ENCODE measurements around the gene RASL11B.

RASL11B gene

DNA sequence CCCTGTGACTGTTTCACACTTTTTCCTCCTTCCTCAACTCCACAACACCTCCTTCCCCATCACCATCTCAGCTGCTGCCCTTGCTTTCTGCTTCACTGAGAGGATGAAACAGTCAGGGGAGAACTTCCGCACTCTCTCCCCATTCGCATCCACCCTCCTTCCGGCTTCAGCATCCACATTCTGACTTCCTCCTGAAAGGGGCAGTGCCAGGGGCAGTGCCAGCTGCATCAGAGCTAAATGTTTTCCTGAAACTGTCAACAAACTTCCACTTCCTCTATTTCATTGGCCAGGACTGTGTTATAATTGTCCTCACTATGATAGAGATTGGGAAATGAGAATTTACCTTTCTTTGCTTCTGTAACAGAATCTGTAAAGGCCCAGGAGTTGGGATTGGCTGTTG is 18.2 kb upstream of the RASL11B start:
- no peak for DNase-seq

DNA sequence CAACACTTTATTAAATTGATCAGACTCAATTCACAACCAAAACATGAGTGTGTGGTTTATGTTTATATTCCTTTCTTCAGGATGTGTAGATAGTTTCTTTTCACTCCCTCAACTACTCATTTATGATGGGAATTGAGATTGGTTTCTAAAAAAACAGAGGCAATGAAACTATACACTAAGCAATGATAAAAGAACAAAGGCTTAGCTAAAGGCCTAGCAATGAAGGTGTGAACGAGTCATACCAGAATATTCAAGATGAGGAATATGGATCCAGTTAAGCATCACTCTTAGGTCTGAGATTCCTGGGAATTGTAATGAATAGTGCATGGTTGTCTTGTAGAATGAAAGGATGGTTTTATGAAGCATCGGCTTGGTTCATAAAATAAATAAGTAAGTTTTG is 17.5 kb upstream of the RASL11B start:
- DNase-seq, result no peak

DNA sequence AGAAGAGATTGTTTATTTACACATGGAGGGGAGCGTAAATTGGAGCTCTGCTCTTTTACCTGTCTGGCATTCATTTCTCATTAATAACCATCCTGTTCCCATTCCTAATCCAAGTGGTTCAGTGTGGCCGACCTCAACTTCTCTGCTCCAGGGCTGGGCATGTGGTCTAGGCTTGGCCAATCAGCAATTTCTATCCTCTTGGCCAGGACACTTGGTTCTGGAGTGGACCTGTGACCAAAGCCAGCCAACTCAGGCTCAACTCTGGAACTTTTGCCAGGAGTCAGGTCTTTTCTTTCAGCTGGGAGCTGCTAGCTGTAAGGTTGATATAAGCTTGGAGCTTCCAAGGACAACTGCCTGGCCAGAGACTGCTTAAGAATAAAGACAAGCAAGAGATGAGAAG is 15.6 kb upstream of the RASL11B start:
- no peak for DNase-seq

DNA sequence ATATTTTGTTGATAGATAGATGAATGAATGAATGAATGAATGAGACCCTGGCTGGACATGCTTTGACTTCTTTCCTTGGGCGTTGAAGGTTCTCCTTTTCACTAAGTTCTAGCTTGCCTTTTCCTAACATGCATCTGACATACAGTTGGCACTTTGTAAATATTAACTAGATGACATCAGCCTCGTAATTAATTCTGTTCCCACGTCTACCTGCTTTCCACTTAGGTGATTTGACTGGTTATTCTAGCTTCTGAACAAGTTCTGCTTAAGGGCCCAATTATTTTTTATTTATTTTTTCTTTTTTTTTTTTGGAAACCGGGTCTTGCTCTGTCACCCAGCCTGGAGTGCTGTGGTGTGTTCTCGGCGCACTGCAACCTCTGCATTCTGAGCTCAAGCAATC is 13.9 kb upstream of the RASL11B start:
- DNase-seq, result no peak

DNA sequence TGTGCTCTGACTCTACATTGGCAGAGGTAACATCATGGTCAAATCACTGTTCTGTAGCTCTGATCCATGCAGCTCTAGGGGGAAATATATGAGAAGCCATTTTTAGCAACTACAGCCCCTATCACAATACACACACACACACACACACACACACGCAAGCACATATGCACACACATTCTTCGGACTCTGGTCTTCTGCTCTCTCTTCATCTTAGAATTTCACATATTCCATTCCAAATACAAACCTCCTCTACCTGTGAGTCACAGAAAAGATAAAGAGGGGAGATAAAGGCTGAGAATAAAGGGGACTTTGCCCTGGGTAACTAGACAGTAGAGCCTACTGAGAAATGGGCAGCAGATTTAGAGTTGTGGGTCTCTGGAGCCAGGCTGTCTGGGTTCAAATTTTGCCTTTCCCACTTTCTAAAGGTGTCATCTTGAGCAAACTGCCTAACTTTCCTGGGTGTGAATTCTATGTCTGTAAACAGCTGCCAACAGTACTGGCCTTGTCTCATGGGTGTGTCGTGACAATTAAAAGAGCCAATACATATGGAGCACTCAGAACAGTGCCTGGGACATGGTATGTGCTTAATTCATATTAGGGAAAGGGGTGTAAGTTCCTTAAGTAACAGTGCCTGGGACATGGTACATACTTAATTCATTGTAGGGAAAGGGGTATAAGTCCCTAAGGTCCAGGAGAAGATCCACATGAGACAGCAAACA is 11.6 kb upstream of the RASL11B start:
- DNase-seq, result no peak

DNA sequence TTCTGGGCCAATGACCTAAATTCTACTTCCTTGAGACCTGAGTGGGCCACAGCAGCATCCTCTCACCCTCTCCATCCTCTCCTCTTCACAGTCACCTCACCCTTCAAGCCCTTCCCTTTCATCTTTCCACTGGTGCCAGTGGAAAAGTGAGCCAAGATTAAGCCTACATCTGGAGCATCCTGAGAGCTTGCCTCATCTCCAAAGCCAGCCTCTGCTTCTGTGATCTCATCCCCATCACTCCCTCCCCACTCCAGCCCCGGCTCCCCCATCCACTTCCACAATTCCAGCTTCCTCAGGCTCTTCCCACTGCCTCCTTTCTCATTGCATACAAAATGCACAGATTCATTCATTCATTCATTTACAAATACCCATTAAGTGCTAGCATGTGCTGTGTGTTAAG is 10.1 kb upstream of the RASL11B start:
- DNase-seq, result no peak

DNA sequence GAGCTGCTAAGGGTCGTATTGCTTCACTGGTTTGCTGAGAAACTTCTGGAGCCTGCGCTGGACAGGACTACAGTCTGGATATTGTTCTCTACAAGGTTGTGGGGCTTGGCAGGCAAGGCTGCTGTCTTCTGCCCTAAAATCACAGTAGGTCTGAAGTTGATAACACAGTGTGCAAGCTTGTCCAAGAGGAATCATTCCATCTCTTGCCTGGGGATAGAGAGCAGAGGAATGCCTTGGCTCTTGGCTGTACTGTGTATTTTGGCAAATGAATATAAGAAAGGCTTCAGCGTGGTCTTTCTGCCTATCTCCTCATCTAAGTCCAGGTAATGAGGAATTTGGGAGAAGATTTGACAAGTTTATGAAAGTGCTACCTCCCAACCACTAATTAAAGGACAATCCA is 9.4 kb upstream of the RASL11B start:
- DNase-seq, result no peak

DNA sequence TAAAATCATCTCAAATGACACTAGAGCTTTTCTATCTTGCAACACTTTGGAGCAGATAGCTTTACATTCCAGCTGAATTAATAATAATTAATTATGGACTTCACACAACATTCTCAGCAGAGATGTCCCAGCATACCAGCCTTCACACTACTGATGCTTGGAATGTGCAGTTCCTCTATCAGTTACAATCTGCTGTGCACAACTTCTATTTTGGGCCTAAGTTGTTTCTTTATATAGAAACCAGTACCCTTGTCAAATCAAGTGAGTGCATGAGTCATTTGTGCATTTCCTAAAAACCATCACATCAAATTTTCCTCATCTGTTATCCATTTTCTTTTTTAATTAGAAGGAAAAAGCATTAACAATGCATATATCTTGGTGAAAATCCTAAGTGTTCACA is 8.8 kb upstream of the RASL11B start:
- DNase-seq, result no peak

DNA sequence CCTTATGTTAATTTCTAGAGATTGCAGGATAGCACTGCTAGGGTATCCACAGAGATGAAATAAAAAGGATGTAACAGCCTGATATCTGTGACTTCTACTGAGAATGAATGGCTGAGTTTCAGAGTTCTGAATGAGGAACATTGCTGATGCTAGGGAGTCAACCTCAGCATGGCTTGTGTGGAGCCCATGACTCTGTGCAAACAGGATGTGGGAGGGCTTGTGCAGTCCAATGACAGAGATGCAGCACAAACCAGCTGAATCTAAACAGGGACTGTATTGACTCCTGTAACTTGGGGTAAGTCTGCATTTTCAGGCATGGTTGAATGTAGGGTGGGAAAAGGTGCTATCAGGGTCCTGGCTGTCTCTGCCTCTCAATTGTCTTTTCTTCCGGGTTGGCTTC is 5.3 kb upstream of the RASL11B start:
- DNase-seq, result no peak

DNA sequence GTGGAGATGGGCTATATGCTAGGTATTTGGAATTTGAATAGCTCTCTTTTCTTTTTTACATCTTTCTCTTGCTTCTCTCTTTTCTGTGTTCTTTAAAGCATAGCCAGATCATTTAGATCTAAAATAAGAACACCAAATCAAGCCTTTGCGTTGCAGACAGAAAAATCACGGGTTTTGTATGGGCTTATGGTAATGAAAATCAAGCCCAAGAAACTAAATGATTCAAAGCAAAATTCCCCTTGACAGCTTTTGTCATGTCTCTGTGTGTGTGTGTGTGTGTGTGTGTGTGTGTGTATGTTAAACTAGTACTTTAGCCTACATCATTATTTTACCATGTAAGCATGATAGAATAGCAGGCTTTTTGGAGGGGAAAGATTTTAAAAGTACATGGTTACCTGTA is 1.8 kb upstream of the RASL11B start:
- DNase-seq, result no peak

DNA sequence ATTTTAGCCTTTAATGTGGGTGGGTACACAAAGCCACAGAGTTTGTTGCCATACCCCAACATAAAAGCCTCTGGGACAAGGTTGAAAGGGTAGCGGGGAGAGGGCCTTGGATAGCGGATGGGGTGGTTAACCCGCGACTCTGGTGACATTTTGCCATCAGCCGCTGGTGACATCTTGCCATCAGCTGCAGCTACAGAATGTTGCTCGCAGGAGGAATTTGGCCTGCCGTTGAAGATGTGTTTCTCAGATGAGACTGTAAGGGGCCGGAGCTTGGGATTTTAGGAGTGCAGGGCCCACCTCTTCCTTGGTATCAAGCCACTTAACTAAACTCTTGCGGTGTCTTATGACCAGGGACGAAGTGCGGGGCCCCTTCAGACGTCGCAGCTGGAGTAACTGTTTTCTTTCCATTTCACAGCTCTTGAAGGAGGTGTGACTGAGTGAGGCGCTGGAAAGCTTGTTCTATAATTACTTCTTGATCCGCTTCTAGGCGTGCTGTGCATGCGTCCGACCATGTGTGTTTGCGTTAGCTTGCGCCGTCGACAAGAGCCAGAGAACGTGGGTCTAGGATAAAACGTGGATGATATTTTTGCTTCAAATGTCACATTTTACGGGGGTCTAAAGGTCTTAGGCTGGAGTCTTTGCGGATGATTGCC is 820 bp upstream of the RASL11B start:
- DNase-seq, result no peak

DNA sequence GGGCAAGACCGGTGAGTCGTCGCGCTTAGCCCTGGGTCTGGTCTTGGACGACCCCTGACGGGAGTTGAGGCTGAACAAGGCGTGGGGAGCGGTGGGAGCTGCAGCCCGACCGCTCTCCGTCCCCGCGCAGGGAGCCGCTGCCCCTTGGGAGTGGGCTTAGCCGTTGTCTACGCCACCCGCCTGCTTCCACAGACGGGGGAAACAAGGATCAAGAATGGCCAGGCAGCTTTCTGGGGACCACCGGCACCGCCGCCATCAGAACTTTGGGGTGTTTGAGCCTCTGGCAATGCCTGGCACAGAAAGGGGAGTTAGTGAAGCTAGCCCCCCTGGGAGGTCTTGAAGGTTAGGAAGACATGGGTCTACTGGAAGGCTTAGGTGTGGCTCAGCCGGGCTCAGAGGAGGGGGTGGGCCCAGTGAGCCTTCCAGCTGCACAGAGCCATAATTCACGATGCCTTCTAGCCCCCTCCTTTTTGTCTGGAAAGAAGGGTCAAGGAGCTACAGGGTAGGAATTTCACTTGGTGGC is 583 bp downstream of the RASL11B start:
- DNase-seq, result no peak

DNA sequence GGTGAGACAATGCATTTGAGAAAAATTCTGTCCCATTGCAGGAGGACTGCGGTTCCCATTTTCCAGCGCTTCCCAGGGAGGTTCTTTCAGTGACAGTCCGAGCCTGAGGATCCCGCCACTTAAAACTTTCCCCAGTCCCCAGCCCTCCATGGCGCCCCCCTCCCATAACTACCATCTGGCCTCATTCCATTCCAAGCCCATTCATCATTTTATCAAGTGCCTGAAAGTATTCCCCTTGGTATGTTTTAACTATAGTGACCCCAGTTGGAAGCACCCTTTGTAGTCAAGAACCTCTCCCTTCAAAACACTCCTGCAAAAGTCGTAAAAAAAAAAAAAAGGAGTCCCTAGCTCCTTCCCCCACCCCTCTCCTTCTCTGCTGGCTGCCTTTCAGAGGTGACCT is 1.2 kb downstream of the RASL11B start:
- DNase-seq, result no peak

DNA sequence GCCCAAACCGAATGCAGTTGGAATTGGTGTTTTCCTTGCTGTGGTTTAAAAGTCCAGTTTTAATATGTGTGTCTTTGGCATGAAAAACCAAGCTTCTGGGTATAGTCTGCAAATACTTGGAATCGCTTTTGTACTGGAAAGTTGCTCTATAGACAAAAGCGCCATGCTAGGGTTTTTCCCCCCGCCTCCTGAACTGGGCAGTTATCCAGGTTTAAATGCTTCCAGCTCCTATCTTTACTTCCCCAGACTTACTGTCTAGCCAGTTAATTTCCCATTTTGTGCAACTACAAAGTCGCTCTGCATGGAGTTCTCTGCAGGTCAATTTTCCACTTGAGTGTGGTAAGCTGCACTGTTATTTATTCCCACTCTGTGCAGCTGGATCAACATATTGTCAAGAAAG is 2.7 kb downstream of the RASL11B start:
- no peak for DNase-seq

DNA sequence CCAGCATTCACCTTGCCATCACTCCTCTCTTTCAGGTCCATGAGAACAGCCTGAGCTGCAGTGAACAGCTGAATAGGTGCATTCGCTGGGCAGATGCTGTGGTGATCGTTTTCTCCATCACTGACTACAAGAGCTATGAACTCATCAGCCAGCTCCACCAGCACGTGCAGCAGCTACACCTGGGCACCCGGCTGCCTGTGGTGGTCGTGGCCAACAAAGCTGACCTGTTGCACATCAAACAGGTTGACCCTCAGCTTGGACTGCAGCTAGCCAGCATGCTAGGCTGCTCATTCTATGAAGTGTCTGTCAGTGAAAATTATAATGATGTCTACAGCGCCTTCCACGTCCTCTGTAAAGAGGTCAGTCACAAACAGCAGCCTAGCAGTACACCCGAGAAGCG is 3.2 kb downstream of the RASL11B start:
- DNase-seq, result no peak

DNA sequence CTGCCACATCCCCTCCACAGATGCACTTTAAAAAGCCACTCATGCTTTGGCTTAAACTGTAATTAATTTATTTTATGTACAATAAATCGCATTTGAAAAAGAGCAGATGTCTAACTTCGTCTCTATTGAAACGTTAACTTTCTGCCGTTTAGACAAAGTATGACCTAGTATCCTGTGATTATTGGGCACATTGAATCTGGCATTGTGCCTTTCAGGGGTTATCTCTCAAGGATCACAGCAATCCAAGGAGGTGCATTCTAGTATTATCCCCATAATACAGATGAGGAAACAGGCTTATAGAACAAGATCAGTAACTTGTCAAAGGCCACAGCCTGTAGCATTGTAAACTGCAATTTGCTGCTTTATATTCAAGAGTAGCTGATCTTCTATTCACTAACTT is 4.6 kb downstream of the RASL11B start:
- no peak for DNase-seq

DNA sequence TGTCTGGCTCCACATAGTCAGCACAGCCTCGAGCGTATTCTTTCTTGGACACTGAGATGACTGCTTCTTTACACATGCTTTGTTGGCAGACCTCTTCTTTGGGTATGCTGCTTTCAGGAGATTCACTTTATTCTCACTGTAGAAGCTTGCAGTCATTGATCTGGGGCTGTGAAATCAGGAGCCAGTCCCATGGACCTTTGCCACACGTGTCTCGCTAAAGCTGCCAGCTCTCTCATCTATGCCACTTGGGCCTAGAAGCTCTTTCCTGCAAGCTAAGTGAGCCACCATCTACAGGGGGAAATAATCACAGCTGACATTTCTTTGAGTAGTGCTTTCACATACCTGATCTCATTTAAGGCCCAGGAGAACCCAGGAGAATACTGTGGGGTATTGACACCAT is 5.0 kb downstream of the RASL11B start:
- DNase-seq, result no peak

DNA sequence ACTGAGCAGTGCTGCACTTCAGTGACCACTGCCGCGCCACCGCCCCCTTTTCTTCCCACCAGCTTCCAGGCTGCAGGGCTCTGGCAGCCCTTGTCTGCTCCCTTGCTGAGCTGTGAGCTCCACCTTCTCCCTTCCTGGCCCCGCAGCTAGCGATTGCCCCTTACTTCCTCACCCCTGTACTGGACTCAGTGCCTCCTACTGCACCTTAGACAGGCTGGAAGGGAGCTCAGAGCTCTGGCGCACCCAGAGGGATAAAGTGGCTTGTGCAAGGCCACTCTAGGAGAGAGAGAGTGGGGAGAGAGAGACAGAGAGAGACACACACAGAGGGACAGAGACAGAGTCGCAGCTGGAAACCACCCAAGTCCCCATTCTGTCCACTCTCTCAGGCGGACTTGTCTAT is 6.0 kb downstream of the RASL11B start:
- DNase-seq, result no peak

DNA sequence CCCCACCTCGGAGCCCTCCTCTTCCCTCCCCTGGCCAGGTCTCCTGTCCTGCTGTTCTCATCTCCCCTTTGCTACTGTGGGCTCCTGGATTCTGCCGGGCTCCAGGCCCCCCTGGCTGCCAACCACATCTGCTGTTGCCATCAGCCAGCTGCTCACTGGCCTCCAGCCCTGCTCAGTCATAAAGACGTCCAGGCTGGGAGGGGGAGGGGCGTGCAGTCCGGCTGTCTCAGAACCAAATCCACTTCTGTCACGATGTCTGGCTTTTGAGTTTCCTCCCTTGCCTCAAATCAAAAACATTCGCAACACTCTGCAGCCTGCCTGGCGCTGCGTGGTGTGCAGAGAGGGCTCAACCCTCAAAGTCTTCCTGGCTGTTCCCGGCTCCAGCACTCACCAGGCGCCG is 7.1 kb downstream of the RASL11B start:
- no peak for DNase-seq

DNA sequence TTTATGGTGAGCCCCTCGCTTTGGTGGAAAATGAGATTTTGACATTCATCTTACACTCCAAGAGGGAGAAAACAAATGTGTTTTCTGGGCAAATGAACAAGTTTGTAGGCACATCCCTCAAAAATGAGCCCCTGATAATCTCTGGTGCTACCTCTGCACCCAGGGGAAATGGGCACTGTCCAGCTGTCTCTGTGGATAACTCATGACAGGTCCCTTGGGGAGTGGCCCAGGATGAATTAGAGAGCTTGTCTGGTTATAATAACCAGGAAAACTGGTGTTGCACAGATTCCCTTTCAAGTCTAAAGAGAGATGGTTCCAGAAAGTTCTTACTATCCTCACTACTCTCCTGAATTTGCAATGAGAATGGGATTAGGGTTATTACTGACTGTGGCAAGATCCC is 7.5 kb downstream of the RASL11B start:
- DNase-seq, result no peak

DNA sequence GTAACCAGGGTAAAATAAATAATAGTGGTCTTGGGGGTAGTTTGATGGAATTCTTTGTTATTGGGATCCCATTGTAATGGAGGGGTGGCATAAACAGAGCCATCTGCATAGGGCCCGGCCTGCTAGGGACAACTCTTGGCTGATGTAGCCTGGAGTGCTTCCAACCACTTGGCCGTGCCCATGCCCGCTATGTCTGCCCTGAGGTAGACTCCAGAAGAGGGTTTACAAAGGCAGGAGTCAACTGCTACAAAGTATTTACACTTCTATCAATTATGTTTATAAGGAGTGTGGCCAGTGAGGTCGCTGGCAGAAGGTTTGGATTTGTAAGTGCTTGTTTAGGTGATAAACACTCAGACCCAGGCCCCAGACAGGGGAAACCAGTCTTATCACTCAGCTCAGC is 8.1 kb downstream of the RASL11B start:
- no peak for DNase-seq

DNA sequence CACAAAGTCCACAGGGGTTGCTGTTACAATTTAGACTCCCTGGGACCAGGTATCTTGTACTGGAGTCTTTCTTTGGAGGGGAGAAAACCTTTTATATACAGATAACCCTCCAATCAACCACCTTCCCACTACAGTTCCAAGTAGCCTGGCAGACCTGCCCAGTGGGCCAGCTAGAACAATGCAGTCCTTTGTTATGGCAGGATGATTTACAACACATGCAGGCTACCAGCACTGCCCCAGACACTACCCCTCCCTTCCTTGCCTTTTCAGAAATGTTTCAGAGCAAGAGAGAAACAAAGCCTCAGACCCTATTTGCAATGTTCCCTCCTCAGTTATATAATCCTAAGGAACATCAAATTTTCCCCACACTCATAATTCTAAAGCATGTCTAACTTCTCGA is 11.1 kb downstream of the RASL11B start:
- DNase-seq, result no peak

DNA sequence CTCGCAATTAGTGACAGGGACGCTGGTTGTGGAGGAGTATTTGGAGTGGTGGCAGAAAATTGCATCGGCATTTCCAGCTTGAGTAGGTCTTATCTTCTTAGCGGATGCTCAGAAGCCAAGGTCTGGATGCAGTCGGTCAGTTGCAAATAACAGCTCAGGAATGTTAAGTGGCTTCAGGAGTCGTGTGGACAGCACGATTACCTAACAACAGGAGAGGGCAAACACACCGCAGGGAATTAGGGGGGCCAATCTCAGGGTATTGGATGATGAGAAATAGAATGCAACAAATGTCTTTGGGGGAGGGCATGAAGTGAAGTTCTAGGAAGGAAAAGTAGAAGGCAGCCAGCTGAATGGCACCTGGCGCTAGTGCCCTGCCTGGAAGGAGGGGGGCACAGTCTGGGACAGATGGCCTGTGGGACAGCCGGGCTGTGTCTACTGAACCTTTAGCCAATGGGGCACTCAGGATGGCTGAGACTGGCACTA is 11.8 kb downstream of the RASL11B start:
- no peak for DNase-seq

DNA sequence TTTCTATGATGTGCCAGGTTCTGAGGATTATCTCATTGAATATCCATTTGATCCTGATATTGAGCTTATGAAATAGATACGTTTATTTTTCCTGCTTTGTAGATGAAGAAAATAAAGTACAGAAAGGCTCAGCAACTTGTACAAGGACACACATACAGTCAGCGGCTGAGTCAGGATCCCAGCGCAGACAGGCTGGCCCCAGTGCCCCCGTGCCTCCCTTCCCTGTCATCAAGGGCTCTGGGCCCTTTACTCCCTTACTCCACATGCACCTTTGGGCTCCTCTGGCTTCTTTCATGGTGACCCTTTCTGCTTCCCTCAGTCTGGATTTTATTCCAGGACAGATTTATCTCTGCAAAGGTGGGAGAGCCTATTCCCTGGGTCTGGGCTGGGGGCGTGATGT is 12.8 kb downstream of the RASL11B start:
- no peak for DNase-seq

DNA sequence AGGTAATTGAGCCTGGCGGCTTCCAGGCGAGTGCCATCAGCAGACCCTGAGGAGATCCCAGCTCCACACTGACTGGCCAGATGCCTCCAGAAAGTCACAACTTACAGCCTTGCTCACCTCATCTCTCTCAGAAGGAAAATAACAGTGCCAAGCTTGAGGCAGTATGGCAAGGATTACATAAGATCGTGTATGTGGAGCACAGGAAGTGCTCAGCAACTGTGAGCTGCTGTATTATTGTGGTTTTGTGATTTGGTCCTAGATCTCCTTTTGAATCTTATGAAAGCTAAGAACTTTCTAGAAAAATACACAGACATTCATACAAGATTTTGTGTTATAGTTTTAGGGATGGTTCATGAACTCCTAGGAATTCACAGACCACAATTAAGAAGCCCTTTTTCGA is 14.0 kb downstream of the RASL11B start:
- DNase-seq, result no peak

Measured in activated naive CD4-positive, alpha-beta T cell treated with Interleukin-2 at 50 U/mL for 16 hours (primary cell).